Mesenchymal stem cell (in vitro differentiated cells and primary cell): ENCODE measurements around the gene FAM184A.

ENCODE experiments used
- DNase-seq: peaks from one replicate; pipeline ENCODE4 v3.0.0-alpha.2; 2013
- H2AFZ ChIP-seq: one replicate; pipeline ENCODE4 v1.6.1; 2013; ENCODE audit warnings: low read depth, mild to moderate bottlenecking, control low read depth, inconsistent platforms, low read length, moderate library complexity
- H2AK5ac ChIP-seq: 2 replicates; pipeline ENCODE4 v1.6.1; 2013; ENCODE audit warnings: low read length, moderate library complexity, mild to moderate bottlenecking, inconsistent platforms; ENCODE audit not compliant: severe bottlenecking
- H2BK120ac ChIP-seq: one replicate; pipeline ENCODE4 v1.6.1; 2013; ENCODE audit warnings: low read depth, mild to moderate bottlenecking, inconsistent platforms, low read length, moderate library complexity
- H2BK12ac ChIP-seq, 2 experiments: one replicate each; pipeline ENCODE4 v1.6.1; 2013; ENCODE audit warnings: inconsistent platforms in 2 of 2, low read length in 2 of 2, mild to moderate bottlenecking in 2 of 2, moderate library complexity in 2 of 2, control low read depth in 1 of 2
- H2BK15ac ChIP-seq: one replicate; pipeline ENCODE4 v1.6.1; 2013; ENCODE audit warnings: mild to moderate bottlenecking, low read depth, inconsistent platforms; ENCODE audit not compliant: poor library complexity, severe bottlenecking
- H2BK5ac ChIP-seq: 2 replicates; pipeline ENCODE4 v1.6.1; 2013; ENCODE audit warnings: low read depth, mild to moderate bottlenecking, low read length, control low read depth, inconsistent platforms; ENCODE audit not compliant: poor library complexity, severe bottlenecking
- H3K14ac ChIP-seq, 2 experiments: one replicate each; pipeline ENCODE4 v1.6.1; 2013; ENCODE audit warnings: inconsistent platforms in 2 of 2, low read length in 2 of 2, control low read depth in 1 of 2, mild to moderate bottlenecking in 1 of 2, moderate library complexity in 1 of 2
- H3K18ac ChIP-seq, 2 experiments: one replicate each; pipeline ENCODE4 v1.6.1; 2013; ENCODE audit warnings: inconsistent platforms in 2 of 2, low read length in 2 of 2, control low read depth in 1 of 2, low read depth in 1 of 2, mild to moderate bottlenecking in 1 of 2
- H3K23ac ChIP-seq, 2 experiments: one replicate each; pipeline ENCODE4 v1.6.1; 2013; ENCODE audit warnings: inconsistent platforms in 2 of 2, low read length in 2 of 2, mild to moderate bottlenecking in 2 of 2, moderate library complexity in 2 of 2, control low read depth in 1 of 2
- H3K27ac ChIP-seq: 2 replicates; pipeline ENCODE4 v1.5.1; 2013; ENCODE audit warnings: mild to moderate bottlenecking, moderate library complexity, low read length, control low read depth, inconsistent platforms; ENCODE audit not compliant: poor library complexity, severe bottlenecking
- H3K27me3 ChIP-seq, 2 experiments: 2 replicates each; pipeline versions ENCODE4 v1.6.1 to v1.7.0; 2013; ENCODE audit warnings: low read length in 2 of 2, mild to moderate bottlenecking in 2 of 2, moderate library complexity in 2 of 2, control low read depth in 1 of 2, inconsistent platforms in 1 of 2; ENCODE audit not compliant: control insufficient read depth in 1 of 2, insufficient read depth in 1 of 2
- H3K36me3 ChIP-seq, 2 experiments: 2 replicates each; pipeline versions ENCODE4 v1.6.1 to v1.7.0; 2013; ENCODE audit warnings: low read length in 2 of 2, control low read depth in 1 of 2, inconsistent platforms in 1 of 2, low read depth in 1 of 2, mild to moderate bottlenecking in 1 of 2; ENCODE audit not compliant: insufficient read depth in 2 of 2, control insufficient read depth in 1 of 2
- H3K4ac ChIP-seq, 2 experiments: one replicate each; pipeline ENCODE4 v1.6.1; 2013; ENCODE audit warnings: inconsistent platforms in 2 of 2, low read length in 2 of 2, mild to moderate bottlenecking in 2 of 2, moderate library complexity in 2 of 2, control low read depth in 1 of 2, low read depth in 1 of 2
- H3K4me1 ChIP-seq: 2 replicates; pipeline ENCODE4 v1.6.1; 2013; ENCODE audit warnings: low read depth, low read length, control low read depth; ENCODE audit not compliant: control insufficient read depth, insufficient read depth
- H3K4me2 ChIP-seq: 2 replicates; pipeline ENCODE4 v1.6.1; 2013; ENCODE audit warnings: low read length, mild to moderate bottlenecking, inconsistent platforms; ENCODE audit not compliant: poor library complexity, severe bottlenecking
- H3K4me3 ChIP-seq, 2 experiments: 2 replicates each; pipeline versions ENCODE4 v1.5.1 to v1.7.0; 2013; ENCODE audit warnings: low read length in 2 of 2, mild to moderate bottlenecking in 2 of 2, control low read depth in 1 of 2, low read depth in 1 of 2; ENCODE audit not compliant: insufficient read depth in 1 of 2
- H3K79me1 ChIP-seq: replicated peaks from 2 replicates; pipeline ENCODE4 v1.6.1; 2013; ENCODE audit warnings: mild to moderate bottlenecking, control low read depth, low read length, inconsistent platforms; ENCODE audit not compliant: poor library complexity, severe bottlenecking
- H3K9ac ChIP-seq: 2 replicates; pipeline ENCODE4 v1.7.0; 2013; ENCODE audit warnings: mild to moderate bottlenecking, low read length, moderate library complexity
- H3K9me3 ChIP-seq: 2 replicates; pipeline ENCODE4 v1.7.0; 2013; ENCODE audit warnings: mild to moderate bottlenecking, low read length; ENCODE audit not compliant: control insufficient read depth
- H4K8ac ChIP-seq: one replicate; pipeline ENCODE4 v1.6.1; 2013; ENCODE audit warnings: inconsistent platforms, mild to moderate bottlenecking, low read length, moderate library complexity
- H4K91ac ChIP-seq: one replicate; pipeline ENCODE4 v1.6.1; 2013; ENCODE audit warnings: mild to moderate bottlenecking, low read length, inconsistent platforms
- WGBS: methylation state at CpG from one replicate; pipeline ENCODE4 v1.1.7; 2013; ENCODE audit warnings: mixed read lengths; 5-methylcytosine and 5-hydroxymethylcytosine counted together

FAM184A gene

DNA sequence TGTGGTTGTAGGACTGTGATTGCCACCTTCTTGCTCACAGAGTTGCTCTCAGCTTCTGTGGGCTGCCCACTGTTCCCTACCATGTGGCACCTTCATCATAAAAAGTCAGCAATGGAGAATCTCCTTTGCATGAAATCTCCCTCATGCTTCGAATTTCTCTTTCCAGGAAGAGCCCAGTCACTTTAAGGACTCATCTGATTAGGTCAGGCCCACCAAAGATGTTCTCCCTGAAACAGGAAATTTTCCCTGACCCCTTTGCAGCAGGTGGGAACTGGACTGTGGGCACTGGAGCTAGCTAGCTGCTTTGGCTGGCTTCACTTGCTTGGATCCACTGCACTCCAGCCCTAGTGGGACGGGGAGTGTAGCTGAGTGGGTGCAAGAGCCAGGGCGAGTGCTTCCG lies 47.7 kb upstream of the FAM184A start:
- no peak overlapping the region for H2AK5ac ChIP-seq
- no peak for DNase-seq
- H2BK5ac ChIP-seq, result no peak overlapping the region
- H3K4me3 ChIP-seq, result no peak overlapping the region
- no peak overlapping the region for H3K4me2 ChIP-seq
- no peaks in the 10 kb centered on the region for H3K9me3 ChIP-seq
- H3K18ac ChIP-seq, result peak overlapping the region in 1 of 2 experiments; percentile 28
- WGBS, result 94% methylated on average over 4 of the region's 4 CpGs
- H4K91ac ChIP-seq, result no peak overlapping the region
- H2AFZ ChIP-seq, result no peak overlapping the region
- no peak overlapping the region for H3K23ac ChIP-seq
- H4K8ac ChIP-seq, result no peak overlapping the region
- peak overlapping the region in 1 of 2 experiments; percentile 37 for H2BK12ac ChIP-seq
- no peak overlapping the region for H3K9ac ChIP-seq
- H3K14ac ChIP-seq, result no peak overlapping the region
- H2BK15ac ChIP-seq, result no peak overlapping the region
- no peaks in the 10 kb centered on the region for H3K36me3 ChIP-seq
- H3K27me3 ChIP-seq, result no peaks in the 10 kb centered on the region
- H2BK120ac ChIP-seq, result no peak overlapping the region
- H3K4ac ChIP-seq, result peak overlapping the region in 1 of 2 experiments; percentile 11
- H3K79me1 ChIP-seq, result no peaks in the 10 kb centered on the region
- peaks cover 2% of the 10 kb centered on the region for H3K4me1 ChIP-seq
- no peak overlapping the region for H3K27ac ChIP-seq

DNA sequence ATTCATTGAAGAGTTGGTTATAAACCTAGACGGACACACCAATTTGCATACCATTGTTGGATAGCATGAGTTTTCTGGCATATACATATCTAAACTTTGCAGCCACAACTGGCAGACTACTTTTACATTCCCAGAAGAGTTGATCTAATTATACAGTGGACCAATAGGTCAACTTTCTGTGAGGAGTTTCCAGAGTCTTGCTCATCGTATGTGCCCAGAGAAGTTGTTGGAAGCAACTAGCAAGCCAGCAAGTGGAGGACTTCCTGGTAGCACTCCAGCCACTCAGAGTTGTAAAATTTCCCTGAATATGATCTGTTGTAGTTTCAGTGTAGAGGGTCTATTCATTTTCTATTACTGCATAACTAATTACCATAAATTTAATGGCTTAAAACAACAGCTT lies 47.1 kb upstream of the FAM184A start:
- no peaks in the 10 kb centered on the region for H3K9me3 ChIP-seq
- H2BK12ac ChIP-seq, result no peak overlapping the region
- DNase-seq, result no peak
- H2AK5ac ChIP-seq, result no peak overlapping the region
- no peak overlapping the region for H2BK5ac ChIP-seq
- H3K14ac ChIP-seq, result no peak overlapping the region
- no peaks in the 10 kb centered on the region for H3K79me1 ChIP-seq
- no peak overlapping the region for H2BK120ac ChIP-seq
- no peak overlapping the region for H3K27ac ChIP-seq
- peaks cover 2% of the 10 kb centered on the region for H3K4me1 ChIP-seq
- no peak overlapping the region for H4K91ac ChIP-seq
- no peak overlapping the region for H3K9ac ChIP-seq
- WGBS, result 95% methylated on average over 1 of the region's 2 CpGs
- H2BK15ac ChIP-seq, result no peak overlapping the region
- no peak overlapping the region for H3K4me2 ChIP-seq
- H3K4ac ChIP-seq, result no peak overlapping the region
- no peak overlapping the region for H3K23ac ChIP-seq
- H2AFZ ChIP-seq, result no peak overlapping the region
- no peak overlapping the region for H3K18ac ChIP-seq
- H3K4me3 ChIP-seq, result no peak overlapping the region
- H4K8ac ChIP-seq, result no peak overlapping the region
- H3K27me3 ChIP-seq, result no peaks in the 10 kb centered on the region
- H3K36me3 ChIP-seq, result no peaks in the 10 kb centered on the region

DNA sequence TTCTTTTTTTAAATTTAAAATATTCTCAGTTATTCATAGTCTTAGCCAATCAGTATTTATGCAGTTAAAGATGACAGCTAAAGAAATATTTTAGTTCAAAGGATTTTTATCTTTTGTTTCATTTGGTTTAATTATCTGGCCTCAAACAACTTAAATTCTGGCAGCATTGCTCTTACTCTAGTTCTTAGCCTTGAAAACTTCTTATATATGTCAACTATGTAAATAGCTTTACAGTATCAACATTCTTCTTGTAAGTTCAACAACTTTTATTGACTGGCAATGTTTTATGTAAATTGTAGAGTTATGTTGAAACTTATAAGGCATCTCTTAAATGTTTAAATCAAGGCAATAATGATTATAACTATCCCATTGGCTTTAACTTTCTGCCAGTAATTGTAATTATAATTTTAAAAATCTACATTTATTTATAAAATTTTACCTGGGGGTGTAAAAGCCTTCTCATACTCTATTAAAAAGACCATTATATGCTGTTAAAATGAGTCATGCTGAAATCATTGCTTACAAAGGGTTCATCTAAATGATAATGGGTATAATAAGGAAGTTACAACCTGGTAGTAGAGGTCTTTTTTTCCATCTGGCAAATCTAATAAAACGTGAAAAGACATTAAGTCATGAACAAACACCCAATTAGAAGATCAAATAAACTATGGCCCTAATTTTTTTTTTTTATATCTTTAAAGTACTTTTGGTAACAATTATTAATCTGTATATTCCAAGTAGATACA lies 45.8 kb upstream of the FAM184A start:
- Histone ChIP-seq H3K9ac (no peak overlapping the region), H2BK5ac (no peak overlapping the region), H3K4ac (no peak overlapping the region), H2AFZ (no peak overlapping the region), H2BK120ac (no peak overlapping the region), H3K36me3 (no peaks in the 10 kb centered on the region), H2BK15ac (no peak overlapping the region), H4K8ac (no peak overlapping the region), H3K4me2 (no peak overlapping the region), H3K18ac (no peak overlapping the region), H3K4me3 (no peak overlapping the region), H3K27me3 (no peaks in the 10 kb centered on the region), H2AK5ac (no peak overlapping the region), H3K4me1 (peaks cover 2% of the 10 kb centered on the region), H3K27ac (no peak overlapping the region), H3K9me3 (no peaks in the 10 kb centered on the region), H3K14ac (no peak overlapping the region), H3K23ac (no peak overlapping the region), H4K91ac (no peak overlapping the region), H2BK12ac (no peak overlapping the region), H3K79me1 (no peaks in the 10 kb centered on the region)
- WGBS, result no CpG with 5 or more reads among the region's 1 CpG
- no peak for DNase-seq

DNA sequence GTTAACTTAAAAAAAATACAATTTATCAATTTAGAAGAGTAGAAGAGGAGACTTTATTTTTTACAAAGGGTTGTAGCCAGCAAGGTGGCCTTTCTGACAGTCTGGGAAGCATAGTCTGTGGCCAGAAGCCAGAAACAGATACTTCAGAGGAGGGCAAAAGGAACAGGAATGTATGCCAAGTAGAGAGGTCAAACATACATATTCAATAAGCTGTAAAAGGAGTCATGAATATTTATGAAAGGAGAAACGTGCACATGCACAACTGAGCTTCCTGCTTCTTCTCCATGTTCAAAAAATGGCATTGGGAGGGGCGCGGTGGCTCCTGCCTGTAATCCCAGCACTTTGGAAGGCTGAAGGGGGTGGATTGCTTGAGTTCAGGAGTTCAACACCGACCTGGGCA lies 43.9 kb upstream of the FAM184A start:
- no peaks in the 10 kb centered on the region for H3K36me3 ChIP-seq
- no peak overlapping the region for H3K4ac ChIP-seq
- H2AK5ac ChIP-seq, result no peak overlapping the region
- H3K9me3 ChIP-seq, result no peaks in the 10 kb centered on the region
- no peak overlapping the region for H3K23ac ChIP-seq
- no peak overlapping the region for H2BK15ac ChIP-seq
- WGBS, result 84% methylated on average over 4 of the region's 4 CpGs
- no peak overlapping the region for H3K14ac ChIP-seq
- no peaks in the 10 kb centered on the region for H3K27me3 ChIP-seq
- no peak overlapping the region for H4K91ac ChIP-seq
- H2BK120ac ChIP-seq, result no peak overlapping the region
- no peak overlapping the region for H2AFZ ChIP-seq
- H2BK12ac ChIP-seq, result no peak overlapping the region
- no peak overlapping the region for H3K4me2 ChIP-seq
- no peaks in the 10 kb centered on the region for H3K79me1 ChIP-seq
- no peak overlapping the region for H4K8ac ChIP-seq
- no peak for DNase-seq
- H3K27ac ChIP-seq, result no peak overlapping the region
- no peak overlapping the region for H3K4me3 ChIP-seq
- H3K9ac ChIP-seq, result no peak overlapping the region
- H3K18ac ChIP-seq, result no peak overlapping the region
- H2BK5ac ChIP-seq, result no peak overlapping the region
- H3K4me1 ChIP-seq, result no peaks in the 10 kb centered on the region
